Chondrocyte (in vitro differentiated cells): ENCODE measurements around the gene KPNA1. TPM values are rescaled to one million over a fixed set of nuclear protein-coding genes. Genes with fewer than 3 reads are reported as not detected.
"Not testable (repeated sequence)": the region's sequence is repeated elsewhere in the genome, so short reads cannot be mapped to it uniquely, and the experiment has no call there.

ENCODE experiments used
- DNase-seq: peaks from one replicate; pipeline ENCODE4 v3.0.0; 2021; ENCODE audit warnings: mixed read lengths, low spot score
- H3K27ac Mint-ChIP-seq: one replicate; pipeline ENCODE4 v1.8.0; 2021; ENCODE audit warnings: mild to moderate bottlenecking, moderate library complexity, mixed read lengths; ENCODE audit not compliant: unreplicated experiment
- H3K27me3 Mint-ChIP-seq: 2 replicates; pipeline ENCODE4 v1.8.0; 2021; ENCODE audit warnings: low read depth, mixed read lengths
- H3K36me3 Mint-ChIP-seq: 2 replicates; pipeline ENCODE4 v1.8.0; 2021; ENCODE audit warnings: low read depth, mixed read lengths
- H3K4me1 Mint-ChIP-seq: 2 replicates; pipeline ENCODE4 v1.8.0; 2021; ENCODE audit warnings: low read depth, mild to moderate bottlenecking, mixed read lengths
- H3K4me3 Mint-ChIP-seq: one replicate; pipeline ENCODE4 v1.8.0; 2021; ENCODE audit warnings: mild to moderate bottlenecking, moderate library complexity, mixed read lengths; ENCODE audit not compliant: unreplicated experiment
- H3K9me3 Mint-ChIP-seq: 2 replicates; pipeline ENCODE4 v1.8.0; 2021; ENCODE audit warnings: low read depth, mixed read lengths
- CTCF ChIP-seq: fragments of 200-600 bp; sonication (generic); IDR thresholded peaks from 2 replicates; pipeline ENCODE4 v1.5.0; 2021; ENCODE audit warnings: antibody characterized with exemption, mild to moderate bottlenecking, moderate library complexity
- total RNA-seq: library from RNA; stranded (reverse); gene quantifications from 3 replicates; pipeline ENCODE4 v1.2.1, GENCODE V29; 2021

Gene KPNA1
- total RNA-seq, 1 donor from 2014 or later = 85.6 TPM

DNA sequence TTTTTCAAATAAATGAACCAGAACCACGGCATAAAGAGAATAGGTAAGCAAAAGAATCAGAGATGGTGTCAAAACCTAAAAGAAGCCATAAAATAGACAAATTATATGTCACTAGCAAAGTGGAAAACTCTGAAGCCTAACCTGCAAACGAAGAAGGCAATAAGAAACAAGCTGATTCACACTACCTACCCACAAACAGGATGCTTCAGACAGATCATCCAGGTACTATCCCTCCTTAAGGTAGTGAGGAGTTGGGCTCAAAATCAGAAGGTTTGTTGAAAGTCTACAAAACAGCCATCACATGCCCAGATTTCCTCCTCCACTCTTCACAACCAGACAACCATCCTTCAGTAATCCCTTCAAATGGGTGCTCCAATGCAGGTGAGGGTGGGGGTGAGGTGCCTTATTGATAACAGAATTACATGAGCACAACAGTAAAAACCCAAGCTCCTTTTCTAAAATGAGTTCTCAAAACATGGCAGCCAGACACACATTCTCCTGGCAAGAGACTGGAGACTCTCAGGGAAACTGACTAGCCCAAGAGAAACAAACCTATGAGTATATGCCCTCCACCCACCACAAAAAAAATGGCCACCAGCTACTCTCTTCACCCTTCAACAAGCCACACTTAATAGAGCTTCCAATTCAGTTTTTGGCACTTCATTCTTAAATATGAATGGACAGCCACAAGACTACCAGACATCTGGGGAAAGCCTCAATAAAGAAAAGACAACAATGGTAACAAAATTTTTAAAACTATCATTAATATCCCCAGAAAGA is 6.4 kb downstream of the KPNA1 start:
- peaks cover 45% of the 10 kb centered on the region for H3K4me1 Mint-ChIP-seq
- DNase-seq = no peak
- no peak overlapping the region for H3K27ac Mint-ChIP-seq
- H3K36me3 Mint-ChIP-seq = no peaks in the 10 kb centered on the region
- no peak overlapping the region for H3K4me3 Mint-ChIP-seq
- H3K9me3 Mint-ChIP-seq = no peaks in the 10 kb centered on the region
- H3K27me3 Mint-ChIP-seq = no peaks in the 10 kb centered on the region
- no peak for TF ChIP-seq CTCF

- H3K27ac Mint-ChIP-seq = no peak overlapping the region
- peaks cover 35% of the 10 kb centered on the region for H3K4me1 Mint-ChIP-seq
- DNase-seq = no peak
- TF ChIP-seq CTCF = no peak
- no peaks in the 10 kb centered on the region for H3K36me3 Mint-ChIP-seq
- no peaks in the 10 kb centered on the region for H3K9me3 Mint-ChIP-seq
- H3K27me3 Mint-ChIP-seq = no peaks in the 10 kb centered on the region
- no peak overlapping the region for H3K4me3 Mint-ChIP-seq
Measured at GRCh38 chr3:122506450-122506849, 8.3 kb downstream of the KPNA1 start.

DNA sequence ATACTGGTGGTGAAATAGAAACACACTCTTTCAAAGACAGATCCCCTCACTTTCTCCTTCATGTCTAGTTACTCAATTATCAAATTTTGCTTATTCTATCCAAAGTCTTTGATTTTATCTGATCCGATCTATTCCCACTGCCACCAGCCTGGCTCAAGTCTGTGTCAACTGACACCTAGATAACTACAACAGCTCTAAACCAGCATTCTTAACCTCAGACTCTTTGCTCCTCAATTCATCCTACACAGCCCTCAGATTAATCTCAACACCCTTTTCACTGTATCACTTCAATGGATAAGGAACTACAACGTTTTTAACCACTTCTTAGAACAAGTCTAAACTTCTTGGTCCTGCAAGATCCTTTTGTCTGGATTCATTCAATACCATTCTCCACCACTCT is 9.1 kb downstream of the KPNA1 start:
- Mint-ChIP-seq H3K27me3 (no peaks in the 10 kb centered on the region), H3K9me3 (no peaks in the 10 kb centered on the region), H3K27ac (no peak overlapping the region), H3K4me3 (no peak overlapping the region), H3K4me1 (peaks cover 30% of the 10 kb centered on the region), H3K36me3 (no peaks in the 10 kb centered on the region)
- no peak for DNase-seq
- TF ChIP-seq CTCF = no peak

DNA sequence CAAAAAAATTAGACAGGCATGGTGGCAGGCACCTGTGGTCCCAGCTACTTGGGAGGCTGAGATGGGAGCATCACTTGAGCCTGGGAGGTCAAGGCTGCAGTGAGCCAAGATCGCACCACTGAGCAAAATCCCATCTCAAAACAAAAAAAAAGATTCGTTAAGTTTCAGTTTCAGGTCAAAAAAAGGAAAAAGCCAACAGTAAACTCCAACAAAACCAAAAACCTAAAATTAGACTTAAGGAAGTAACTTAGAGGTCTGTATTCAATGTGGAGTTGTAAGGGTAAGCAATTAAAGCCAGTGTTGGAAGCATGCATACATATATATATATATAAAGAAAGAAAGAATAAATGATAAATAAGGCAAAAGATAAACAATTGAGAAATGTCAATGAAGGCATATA is 11.8 kb downstream of the KPNA1 start:
- H3K4me1 Mint-ChIP-seq = peaks cover 28% of the 10 kb centered on the region
- H3K27ac Mint-ChIP-seq = no peak overlapping the region
- no peaks in the 10 kb centered on the region for H3K9me3 Mint-ChIP-seq
- H3K36me3 Mint-ChIP-seq = no peaks in the 10 kb centered on the region
- TF ChIP-seq CTCF = no peak
- H3K4me3 Mint-ChIP-seq = no peak overlapping the region
- DNase-seq = no peak
- H3K27me3 Mint-ChIP-seq = no peaks in the 10 kb centered on the region

GRCh38 chr3:122502139-122502538 is 12.6 kb downstream of the KPNA1 start:
- Mint-ChIP-seq H3K27me3 (no peaks in the 10 kb centered on the region), H3K9me3 (no peaks in the 10 kb centered on the region), H3K4me1 (peaks cover 36% of the 10 kb centered on the region), H3K27ac (no peak overlapping the region), H3K36me3 (no peaks in the 10 kb centered on the region), H3K4me3 (no peak overlapping the region)
- no peak for TF ChIP-seq CTCF
- DNase-seq = no peak

- not testable (repeated sequence) for H3K4me3 Mint-ChIP-seq, H3K27me3 Mint-ChIP-seq, DNase-seq, H3K36me3 Mint-ChIP-seq, H3K9me3 Mint-ChIP-seq
- Mint-ChIP-seq H3K27ac (peak overlapping the region; percentile 75), H3K4me1 (peaks cover 42% of the 10 kb centered on the region)
Measured at GRCh38 chr3:122500964-122501363, 13.8 kb downstream of the KPNA1 start.
